GM12878 (cell line): Measurements from ENCODE around the gene KLHL3. TPM values are rescaled to one million over a fixed set of nuclear protein-coding genes. Genes with fewer than 3 reads are reported as not detected.

Experiments
- ATAC-seq: fragments of 200-7000 bp; cut with Tn5 transposase; 3 replicates; pipeline ENCODE4 v1.9.1; 2020; ENCODE audit warnings: mild to moderate bottlenecking, moderate library complexity
- BruUV-seq: library from RNA; stranded (reverse); fragments of 400-500 nt; replicated peaks from 2 replicates; lab custom pipeline; 2021; lab: Mats Ljungman, UMichigan
- CTCF ChIA-PET: fragments of 300-600 bp; sonication (Branson Sonifier 250); formaldehyde crosslinking; extraction: SDS; loops from one replicate; lab custom pipeline; 2021; ENCODE audit warnings: inconsistent platforms; lab: Yijun Ruan, JAX
- POLR2A ChIA-PET: fragments of 350-600 bp; formaldehyde crosslinking; extraction: SDS; loops from one replicate; lab custom pipeline; 2021; ENCODE audit warnings: inconsistent platforms; lab: Charles Lee
- RAD21 ChIA-PET: fragments of 300-600 bp; sonication (Branson Sonifier 250); formaldehyde crosslinking; loops from one replicate; lab custom pipeline; 2023; ENCODE audit warnings: antibody characterized with exemption; ENCODE audit not compliant: unreplicated experiment; lab: Charles Lee
- SMC1A ChIA-PET: fragments of 300-600 bp; sonication (Branson Sonifier 250); formaldehyde crosslinking; loops from one replicate; lab custom pipeline; 2023; ENCODE audit not compliant: unreplicated experiment, uncharacterized antibody; lab: Charles Lee
- DNase-seq: peaks from one replicate; pipeline ENCODE4 v3.0.0-alpha.2; 2011; ENCODE audit warnings: low read depth, low spot score
- FAIRE-seq: peaks from 3 replicates; lab custom pipeline; 2011; peaks lifted over from hg19 to GRCh38; lab: Jason Lieb, UNC
- H2AFZ ChIP-seq: 2 replicates; pipeline ENCODE4 v1.6.0; 2011; ENCODE audit warnings: low read depth, low read length, control low read depth; ENCODE audit not compliant: control insufficient read depth
- H3K27ac ChIP-seq: 2 replicates; pipeline ENCODE4 v1.5.1; 2011; ENCODE audit warnings: control low read depth; ENCODE audit not compliant: control insufficient read depth, insufficient read depth
- H3K27me3 ChIP-seq, 2 experiments: replicated peaks in 1 of 2; 2 replicates each; pipeline versions ENCODE4 v1.6.0 to v1.6.1; 2011; ENCODE audit warnings: low read length in 1 of 2; ENCODE audit not compliant: control insufficient read depth in 2 of 2, insufficient read depth in 2 of 2
- H3K36me3 ChIP-seq, 2 experiments: 2 replicates each; pipeline ENCODE4 v1.5.1; 2011; ENCODE audit warnings: low read length in 1 of 2; ENCODE audit not compliant: control insufficient read depth in 2 of 2, insufficient read depth in 2 of 2
- H3K4me1 ChIP-seq: 2 replicates; pipeline ENCODE4 v1.6.1; 2011; ENCODE audit warnings: mild to moderate bottlenecking, low read length, moderate library complexity, mixed read lengths; ENCODE audit not compliant: control insufficient read depth, insufficient read depth
- H3K4me2 ChIP-seq: 2 replicates; pipeline ENCODE4 v1.6.0; 2011; ENCODE audit warnings: control low read depth; ENCODE audit not compliant: control insufficient read depth, insufficient read depth
- H3K4me3 ChIP-seq: fragments of 200-600 bp; sonication (generic); 2 replicates; pipeline ENCODE4 v1.5.1; 2016
- H3K79me2 ChIP-seq: 2 replicates; pipeline ENCODE4 v1.6.0; 2011; ENCODE audit warnings: low read length; ENCODE audit not compliant: control insufficient read depth, insufficient read depth
- H3K9ac ChIP-seq: 2 replicates; pipeline ENCODE4 v1.8.0; 2011; ENCODE audit warnings: low read length, control low read depth, mixed read lengths; ENCODE audit not compliant: control insufficient read depth, insufficient read depth
- H3K9me3 ChIP-seq: replicated peaks from 3 replicates; pipeline ENCODE4 v1.5.1; 2011; ENCODE audit warnings: mild to moderate bottlenecking, low read length; ENCODE audit not compliant: control insufficient read depth, insufficient read depth
- H4K20me1 ChIP-seq: 2 replicates; pipeline ENCODE4 v1.6.0; 2011; ENCODE audit not compliant: control insufficient read depth, insufficient read depth
- ASH2L ChIP-seq: fragments of 300-600, 200-600 bp; sonication (generic); IDR thresholded peaks from 2 replicates; pipeline ENCODE4 v1.6.1; 2017; ENCODE audit warnings: low read depth, mild to moderate bottlenecking, borderline replicate concordance
- MEF2A ChIP-seq: IDR thresholded peaks from 2 replicates; pipeline ENCODE4 v1.6.1; 2011; ENCODE audit warnings: low read depth, mild to moderate bottlenecking, low read length, moderate library complexity; ENCODE audit not compliant: insufficient read depth
- NFYB ChIP-seq: IDR thresholded peaks from 2 replicates; pipeline ENCODE4 v1.6.1; 2011; ENCODE audit warnings: low read depth, mild to moderate bottlenecking, low read length, improper control_type of control experiment, moderate library complexity; ENCODE audit not compliant: insufficient read depth
- WGBS: methylation state at CpG from one replicate; pipeline ENCODE4 v1.1.6; 2016; ENCODE audit warnings: low lambda C conversion rate; ENCODE audit not compliant: insufficient replicate concordance, insufficient coverage; ENCODE audit errors: missing lambda C conversion rate; 5-methylcytosine and 5-hydroxymethylcytosine counted together
- in situ Hi-C: fragments of 300-500 bp; cut with MboI; formaldehyde crosslinking; loops from 9 replicates; pipeline ENCODE4 v1.14.3; 2018; ENCODE audit warnings: mixed read lengths
- intact Hi-C: fragments of 100-400 bp; cut with micrococcal nuclease; formaldehyde crosslinking; loops from one replicate; pipeline ENCODE4 v1.14.2; 2022; ENCODE audit not compliant: unreplicated experiment
- polyA plus RNA-seq, 11 experiments: library from polyadenylated mRNA; depleted of rRNA in 4 of 11; unstranded in 6 of 11; stranded (reverse) in 5 of 11; fragments of >200 nt; fragmentation: Nextera tagmentation in 4 of 11; fragmentation: Illumina TruSeq in 1 of 11; extraction: Ambion mirVana in 4 of 11; extraction: Trizol in 1 of 11; gene quantifications; 1 replicate in 1 of 11; 2 replicates in 10 of 11; pipeline versions ENCODE4 v1.2.1 to v1.2.3, GENCODE V29; 2011 to 2016; ENCODE audit warnings: inconsistent platforms in 2 of 11, missing spikeins in 2 of 11, low read depth in 1 of 11
- total RNA-seq, 4 experiments: library from RNA; depleted of rRNA in 3 of 4; stranded (reverse); fragments of >200 nt in 3 of 4; fragmentation: Illumina TruSeq in 1 of 4; extraction: Trizol in 1 of 4; gene quantifications; 2 replicates each; pipeline versions ENCODE4 v1.2.1 to v1.2.3, GENCODE V29; 2013 to 2021
- TF ChIP-seq, protein P1 (sequence below): fragments of 450-650 bp; IDR thresholded peaks from 2 replicates; pipeline ENCODE4 v1.6.1; 2018; ENCODE audit warnings: mild to moderate bottlenecking, low read depth, moderate library complexity; ENCODE audit not compliant: partially characterized antibody
- TF ChIP-seq, protein P2 (sequence below): fragments of 450-650 bp; IDR thresholded peaks from 2 replicates; pipeline ENCODE4 v1.6.1; 2016; ENCODE audit warnings: mild to moderate bottlenecking

The KLHL3 gene
- total and polyA plus RNA-seq, 10 of the 15 experiments (the other 5 are each of a cell fraction or from before 2014, with no cell fraction given), result 1.7 to 11.7 (median 5.6) TPM

DNA sequence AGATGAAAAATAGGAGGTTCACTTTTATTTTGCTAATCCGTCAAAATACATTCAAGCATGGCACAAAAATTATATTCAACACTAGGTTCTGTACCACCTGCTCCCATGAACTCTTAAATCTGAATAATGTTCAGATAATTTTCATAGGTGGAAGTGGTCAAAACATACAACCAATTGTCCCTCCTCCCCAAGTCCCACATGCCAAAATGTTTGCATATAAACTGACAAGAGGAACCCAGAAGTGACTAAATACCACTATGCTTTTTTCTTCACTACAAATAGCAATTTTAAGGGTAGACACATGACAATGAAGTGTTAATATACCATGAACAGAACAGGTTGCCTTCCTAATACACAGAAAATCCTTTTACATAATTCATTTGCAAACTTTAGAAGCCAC is 14.5 kb upstream of the KLHL3 start:
- Histone ChIP-seq H3K9me3 (no peaks in the 10 kb centered on the region), H3K4me1 (peaks cover 15% of the 10 kb centered on the region), H2AFZ (no peak overlapping the region), H3K4me2 (peak overlapping the region; percentile 88), H3K79me2 (peaks cover 48% of the 10 kb centered on the region), H3K9ac (no peak overlapping the region), H3K27me3 (no peaks in the 10 kb centered on the region), H3K36me3 (no peaks in the 10 kb centered on the region; a peak in 1 of 4 replicates), H3K27ac (no peak overlapping the region), H3K4me3 (peak overlapping the region; percentile 39), H4K20me1 (no peaks in the 10 kb centered on the region)
- no TSS peak for BruUV-seq
- ChIA-PET CTCF (interaction anchor here (0.5 to 5.5 kb wide), 10 partner anchors 9 to 288 kb away, joined by 3 to 56 read pairs (median 4); partner anchors contain the start of gene KLHL3), POLR2A (interaction anchor here (0.6 kb wide), 1 partner anchor 37 kb away, joined by 3 read pairs; no protein-coding TSS in a partner anchor), SMC1A (interaction anchor here (1.0 to 1.8 kb wide), 2 partner anchors 90 to 119 kb away, joined by 3 to 14 read pairs; no protein-coding TSS in a partner anchor), RAD21 (interaction anchor here (1.8 to 2.0 kb wide), 3 partner anchors 8 to 29 kb away, joined by 7 to 16 read pairs (median 12); no protein-coding TSS in a partner anchor)
- FAIRE-seq (no peak), ATAC-seq (no peak), DNase-seq (no peak)
- 100% methylated on average over 1 of the region's 1 CpG for WGBS
- intact Hi-C loops (loop anchor here (5.0 to 10.0 kb wide), 2 partner anchors 282 to 714 kb away; partner anchors contain the start of genes EGR1 and FAM13B), in situ Hi-C loops (no loop called here)
- TF ChIP-seq NFYB, result 0 out of 2 replicates have a peak, but pooled peaks have one; percentile 19
- TF ChIP-seq, protein P1, sequence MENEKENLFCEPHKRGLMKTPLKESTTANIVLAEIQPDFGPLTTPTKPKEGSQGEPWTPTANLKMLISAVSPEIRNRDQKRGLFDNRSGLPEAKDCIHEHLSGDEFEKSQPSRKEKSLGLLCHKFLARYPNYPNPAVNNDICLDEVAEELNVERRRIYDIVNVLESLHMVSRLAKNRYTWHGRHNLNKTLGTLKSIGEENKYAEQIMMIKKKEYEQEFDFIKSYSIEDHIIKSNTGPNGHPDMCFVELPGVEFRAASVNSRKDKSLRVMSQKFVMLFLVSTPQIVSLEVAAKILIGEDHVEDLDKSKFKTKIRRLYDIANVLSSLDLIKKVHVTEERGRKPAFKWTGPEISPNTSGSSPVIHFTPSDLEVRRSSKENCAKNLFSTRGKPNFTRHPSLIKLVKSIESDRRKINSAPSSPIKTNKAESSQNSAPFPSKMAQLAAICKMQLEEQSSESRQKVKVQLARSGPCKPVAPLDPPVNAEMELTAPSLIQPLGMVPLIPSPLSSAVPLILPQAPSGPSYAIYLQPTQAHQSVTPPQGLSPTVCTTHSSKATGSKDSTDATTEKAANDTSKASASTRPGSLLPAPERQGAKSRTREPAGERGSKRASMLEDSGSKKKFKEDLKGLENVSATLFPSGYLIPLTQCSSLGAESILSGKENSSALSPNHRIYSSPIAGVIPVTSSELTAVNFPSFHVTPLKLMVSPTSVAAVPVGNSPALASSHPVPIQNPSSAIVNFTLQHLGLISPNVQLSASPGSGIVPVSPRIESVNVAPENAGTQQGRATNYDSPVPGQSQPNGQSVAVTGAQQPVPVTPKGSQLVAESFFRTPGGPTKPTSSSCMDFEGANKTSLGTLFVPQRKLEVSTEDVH, result no peak
- no peak for TF ChIP-seq MEF2A
- TF ChIP-seq ASH2L, result 0 out of 2 replicates have a peak, but pooled peaks have one; percentile 40
- TF ChIP-seq, protein P2, sequence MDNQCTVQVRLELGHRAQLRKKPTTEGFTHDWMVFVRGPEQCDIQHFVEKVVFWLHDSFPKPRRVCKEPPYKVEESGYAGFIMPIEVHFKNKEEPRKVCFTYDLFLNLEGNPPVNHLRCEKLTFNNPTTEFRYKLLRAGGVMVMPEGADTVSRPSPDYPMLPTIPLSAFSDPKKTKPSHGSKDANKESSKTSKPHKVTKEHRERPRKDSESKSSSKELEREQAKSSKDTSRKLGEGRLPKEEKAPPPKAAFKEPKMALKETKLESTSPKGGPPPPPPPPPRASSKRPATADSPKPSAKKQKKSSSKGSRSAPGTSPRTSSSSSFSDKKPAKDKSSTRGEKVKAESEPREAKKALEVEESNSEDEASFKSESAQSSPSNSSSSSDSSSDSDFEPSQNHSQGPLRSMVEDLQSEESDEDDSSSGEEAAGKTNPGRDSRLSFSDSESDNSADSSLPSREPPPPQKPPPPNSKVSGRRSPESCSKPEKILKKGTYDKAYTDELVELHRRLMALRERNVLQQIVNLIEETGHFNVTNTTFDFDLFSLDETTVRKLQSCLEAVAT, result no peak
